Ovary (tissue), 9 donors: ENCODE measurements around the gene KMT2D. TPM values are rescaled to one million over a fixed set of nuclear protein-coding genes. Genes with fewer than 3 reads are reported as not detected.
A peak's percentile ranks its signal among the peaks of the same experiment; 100 is the strongest.

Source experiments
- DNase-seq, 5 donors: peaks; one replicate each; pipeline ENCODE4 v3.0.0-alpha.2; 2019 to 2020
- H3K27ac ChIP-seq, 2 donors: fragments of 200-600 bp; one replicate each; pipeline versions ENCODE4 v1.5.1 to v1.8.0; 2019 to 2022
- H3K27me3 ChIP-seq: fragments of 200-600 bp; one replicate; pipeline ENCODE4 v1.8.0; 2022
- H3K36me3 ChIP-seq: fragments of 200-600 bp; sonication (generic); one replicate; pipeline ENCODE4 v1.5.1; 2019
- H3K4me1 ChIP-seq: one replicate; pipeline ENCODE4 v1.8.1; 2013; ENCODE audit warnings: mild to moderate bottlenecking, moderate library complexity; ENCODE audit not compliant: insufficient read depth
- H3K4me3 ChIP-seq: fragments of 200-600 bp; sonication (generic); one replicate; pipeline ENCODE4 v1.5.1; 2017
- H3K9me3 ChIP-seq, 2 donors: fragments of 200-600 bp in 1 of 2; sonication (generic) in 1 of 2; one replicate each; pipeline versions ENCODE4 v1.5.1 to v1.8.1; 2013 to 2019; ENCODE audit warnings: mild to moderate bottlenecking in 1 of 2, moderate library complexity in 1 of 2
- EP300 ChIP-seq: sonication (generic); formaldehyde crosslinking; IDR thresholded peaks from one replicate; pipeline ENCODE4 v1.6.1; 2017; ENCODE audit warnings: antibody characterized with exemption
- POLR2A ChIP-seq: fragments of 450-650 bp; IDR thresholded peaks from one replicate; pipeline ENCODE4 v1.6.1; 2017; ENCODE audit warnings: antibody characterized with exemption, mild to moderate bottlenecking, moderate library complexity
- WGBS, 3 donors: extraction: QIAGEN DNeasy Blood & Tissue Kit in 1 of 3; methylation state at CpG; one replicate each; pipeline versions ENCODE4 v1.1.5 to v1.1.7; 2013 to 2017; 5-methylcytosine and 5-hydroxymethylcytosine counted together
- intact Hi-C, 4 donors: fragments of 100-400 bp; cut with DNase I; formaldehyde crosslinking; loops; one replicate each; pipeline versions ENCODE4 v1.11.0 to v1.15.1; 2022 to 2023
- polyA plus RNA-seq, 2 donors: library from polyadenylated mRNA; stranded (reverse); fragments of 200-250 nt in 1 of 2; fragments of 350-450 nt in 1 of 2; fragmentation: Illumina TruSeq in 1 of 2; extraction: RNeasy Lipid Tissue Mini Kit (QIAGEN cat#74804) in 1 of 2; gene quantifications; one replicate each; pipeline ENCODE4 v1.2.3, GENCODE V29; 2013 to 2014
- total RNA-seq, 7 donors: library from RNA; depleted of rRNA in 2 of 7; stranded (reverse); fragments of >200 nt in 2 of 7; fragmentation: NEBNext Ultra II Directional in 3 of 7; extraction: Animal tissue kit (Norgen Biotek cat#: 25700) in 3 of 7; gene quantifications; one replicate each; pipeline versions ENCODE4 v1.1.0 to v1.2.4, GENCODE V29; 2016 to 2023
- TF ChIP-seq, protein P1 (sequence below), 3 donors: fragments of 450-650 bp in 2 of 3; fragments of 200-600 bp in 1 of 3; IDR thresholded peaks; one replicate each; pipeline versions ENCODE4 v1.5.1 to v1.8.0; 2016 to 2022; ENCODE audit warnings: antibody characterized with exemption in 3 of 3, mild to moderate bottlenecking in 1 of 3
- donor health status: DM: no; HTN: no; CAD: no; lungs with moderate emphysema.
- donor health status: DM: no; HTN: no; CAD: no.
- donor health status: Bipolar disorder and iron deficiency.
- donor health status: DM: yes; HTN: yes; CAD: no.
- donor health status: DM: no; HTN: no; CAD: no.
- donor health status: DM: yes; HTN: yes; CAD: no.

The KMT2D gene
- total and polyA plus RNA-seq, 9 donors, result 28.3 to 97.0 (median 77.8) TPM

GRCh38 chr12:49039421-49040363 lies 20.9 kb downstream of the KMT2D start:
- peak in 2 of 5 donors; percentile 27 to 28 for DNase-seq
- 89 to 90% (median 89%) methylated on average over 30 of the region's 30 CpGs for WGBS, 3 donors
- no peak overlapping the region for H3K4me3 ChIP-seq
- no peaks in the 10 kb centered on the region for H3K4me1 ChIP-seq
- H3K9me3 ChIP-seq, result no peaks in the 10 kb centered on the region
- no peak overlapping the region for H3K27ac ChIP-seq
- no peak for TF ChIP-seq POLR2A
- TF ChIP-seq EP300, result no peak
- TF ChIP-seq, protein P1, sequence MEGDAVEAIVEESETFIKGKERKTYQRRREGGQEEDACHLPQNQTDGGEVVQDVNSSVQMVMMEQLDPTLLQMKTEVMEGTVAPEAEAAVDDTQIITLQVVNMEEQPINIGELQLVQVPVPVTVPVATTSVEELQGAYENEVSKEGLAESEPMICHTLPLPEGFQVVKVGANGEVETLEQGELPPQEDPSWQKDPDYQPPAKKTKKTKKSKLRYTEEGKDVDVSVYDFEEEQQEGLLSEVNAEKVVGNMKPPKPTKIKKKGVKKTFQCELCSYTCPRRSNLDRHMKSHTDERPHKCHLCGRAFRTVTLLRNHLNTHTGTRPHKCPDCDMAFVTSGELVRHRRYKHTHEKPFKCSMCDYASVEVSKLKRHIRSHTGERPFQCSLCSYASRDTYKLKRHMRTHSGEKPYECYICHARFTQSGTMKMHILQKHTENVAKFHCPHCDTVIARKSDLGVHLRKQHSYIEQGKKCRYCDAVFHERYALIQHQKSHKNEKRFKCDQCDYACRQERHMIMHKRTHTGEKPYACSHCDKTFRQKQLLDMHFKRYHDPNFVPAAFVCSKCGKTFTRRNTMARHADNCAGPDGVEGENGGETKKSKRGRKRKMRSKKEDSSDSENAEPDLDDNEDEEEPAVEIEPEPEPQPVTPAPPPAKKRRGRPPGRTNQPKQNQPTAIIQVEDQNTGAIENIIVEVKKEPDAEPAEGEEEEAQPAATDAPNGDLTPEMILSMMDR (IDR thresholded peaks at IDR 0.05), result no peak
- intact Hi-C loops, result no loop called here
- no peaks in the 10 kb centered on the region for H3K27me3 ChIP-seq
- H3K36me3 ChIP-seq, result no peaks in the 10 kb centered on the region

GRCh38 chr12:49038291-49038955 lies 22.2 kb downstream of the KMT2D start:
- peak in 2 of 5 donors; percentile 20 to 35 for DNase-seq
- Histone ChIP-seq H3K4me1 (no peaks in the 10 kb centered on the region), H3K4me3 (no peak overlapping the region), H3K36me3 (no peaks in the 10 kb centered on the region), H3K9me3 (no peaks in the 10 kb centered on the region), H3K27ac (no peak overlapping the region), H3K27me3 (no peaks in the 10 kb centered on the region)
- 90% methylated on average over 20 of the region's 20 CpGs for WGBS, 3 donors
- TF ChIP-seq EP300 (no peak), POLR2A (no peak)
- TF ChIP-seq, protein P1 (IDR thresholded peaks at IDR 0.05), result no peak
- intact Hi-C loops, result no loop called here

- WGBS, 3 donors, result 83 to 88% (median 84%) methylated on average over 7 of the region's 7 CpGs
- no peaks in the 10 kb centered on the region for H3K27me3 ChIP-seq
- no peak for DNase-seq
- no peaks in the 10 kb centered on the region for H3K4me1 ChIP-seq
- no peaks in the 10 kb centered on the region for H3K36me3 ChIP-seq
- no peak overlapping the region for H3K27ac ChIP-seq
- H3K9me3 ChIP-seq, result no peaks in the 10 kb centered on the region
- TF ChIP-seq, protein P1 (IDR thresholded peaks at IDR 0.05), result no peak
- no peak for TF ChIP-seq EP300
- no peak for TF ChIP-seq POLR2A
- intact Hi-C loops, result no loop called here
- H3K4me3 ChIP-seq, result no peak overlapping the region
Measured at GRCh38 chr12:49037947-49038237, 22.7 kb downstream of the KMT2D start.

- DNase-seq, result peak in 3 of 5 donors; percentile 19 to 41 (median 35)
- WGBS, 3 donors, result 87 to 92% (median 89%) methylated on average over 9 of the region's 9 CpGs
- H3K36me3 ChIP-seq, result no peaks in the 10 kb centered on the region
- H3K27me3 ChIP-seq, result no peaks in the 10 kb centered on the region
- no peak for TF ChIP-seq POLR2A
- no peak for TF ChIP-seq EP300
- TF ChIP-seq, protein P1 (IDR thresholded peaks at IDR 0.05), result no peak
- intact Hi-C loops, result no loop called here
- no peaks in the 10 kb centered on the region for H3K9me3 ChIP-seq
- H3K4me3 ChIP-seq, result no peak overlapping the region
- H3K4me1 ChIP-seq, result no peaks in the 10 kb centered on the region
- no peak overlapping the region for H3K27ac ChIP-seq
Measured at GRCh38 chr12:49037111-49037946, 23.3 kb downstream of the KMT2D start.
